H9 (cell line): ENCODE results near the gene BSN. TPM values are rescaled to one million over a fixed set of nuclear protein-coding genes. Genes with fewer than 3 reads are reported as not detected.

Experiments
- DNase-seq: peaks from one replicate; pipeline ENCODE4 v3.0.0-alpha.2; 2017
- H2AFZ ChIP-seq: one replicate; pipeline ENCODE4 v1.6.1; 2013; ENCODE audit warnings: mild to moderate bottlenecking, low read length, control low read depth, moderate library complexity
- H2AK5ac ChIP-seq: 2 replicates; pipeline ENCODE4 v1.6.1; 2013; ENCODE audit warnings: low read length, control low read depth, mixed read lengths; ENCODE audit not compliant: insufficient read length
- H2BK120ac ChIP-seq: one replicate; pipeline ENCODE4 v1.6.1; 2013; ENCODE audit warnings: low read depth, mild to moderate bottlenecking, low read length, control low read depth, inconsistent platforms; ENCODE audit not compliant: poor library complexity, severe bottlenecking
- H2BK12ac ChIP-seq: 2 replicates; pipeline ENCODE4 v1.6.1; 2013; ENCODE audit warnings: low read length, control low read depth, mixed read lengths, low read depth; ENCODE audit not compliant: insufficient read length
- H2BK15ac ChIP-seq: 2 replicates; pipeline ENCODE4 v1.6.1; 2013; ENCODE audit warnings: low read depth, low read length, control low read depth
- H2BK20ac ChIP-seq: one replicate; pipeline ENCODE4 v1.6.1; 2013; ENCODE audit warnings: low read depth, mild to moderate bottlenecking, low read length, control low read depth, inconsistent platforms; ENCODE audit not compliant: poor library complexity, severe bottlenecking
- H2BK5ac ChIP-seq: 2 replicates; pipeline ENCODE4 v1.6.1; 2013; ENCODE audit warnings: low read length, control low read depth, mixed read lengths; ENCODE audit not compliant: insufficient read length
- H3K14ac ChIP-seq: 2 replicates; pipeline ENCODE4 v1.6.1; 2013; ENCODE audit warnings: low read length, control low read depth; ENCODE audit not compliant: insufficient read depth
- H3K18ac ChIP-seq: 2 replicates; pipeline ENCODE4 v1.6.1; 2013; ENCODE audit warnings: low read depth, mild to moderate bottlenecking, mixed read lengths, low read length, control low read depth; ENCODE audit not compliant: insufficient read length
- H3K23ac ChIP-seq: 2 replicates; pipeline ENCODE4 v1.6.1; 2013; ENCODE audit warnings: low read length, control low read depth, mixed read lengths, low read depth; ENCODE audit not compliant: insufficient read length
- H3K23me2 ChIP-seq: 2 replicates; pipeline ENCODE4 v1.6.1; 2013; ENCODE audit warnings: low read depth, mild to moderate bottlenecking, mixed read lengths, low read length, control low read depth; ENCODE audit not compliant: insufficient read length, poor library complexity, severe bottlenecking
- H3K27ac ChIP-seq: 2 replicates; pipeline ENCODE4 v1.5.1; 2013; ENCODE audit warnings: low read length, control low read depth, mixed read lengths, low read depth; ENCODE audit not compliant: insufficient read length
- H3K27me3 ChIP-seq: 2 replicates; pipeline ENCODE4 v1.6.1; 2013; ENCODE audit warnings: low read length, control low read depth, inconsistent platforms; ENCODE audit not compliant: insufficient read depth
- H3K4ac ChIP-seq: 2 replicates; pipeline ENCODE4 v1.6.1; 2013; ENCODE audit warnings: low read depth, mild to moderate bottlenecking, control low read depth, inconsistent platforms, low read length, moderate library complexity
- H3K4me1 ChIP-seq: 2 replicates; pipeline ENCODE4 v1.6.1; 2013; ENCODE audit warnings: low read length, control low read depth, inconsistent platforms; ENCODE audit not compliant: insufficient read depth
- H3K4me2 ChIP-seq: 2 replicates; pipeline ENCODE4 v1.6.1; 2013; ENCODE audit warnings: low read length, control low read depth, mixed read lengths; ENCODE audit not compliant: insufficient read length, insufficient read depth
- H3K56ac ChIP-seq: 2 replicates; pipeline ENCODE4 v1.6.1; 2013; ENCODE audit warnings: low read depth, mild to moderate bottlenecking, mixed read lengths, low read length, control low read depth; ENCODE audit not compliant: insufficient read length
- H3K79me1 ChIP-seq: 2 replicates; pipeline ENCODE4 v1.6.1; 2013; ENCODE audit warnings: low read depth, mild to moderate bottlenecking, moderate library complexity, low read length, control low read depth, inconsistent platforms; ENCODE audit not compliant: insufficient read depth, poor library complexity, severe bottlenecking
- H3K79me2 ChIP-seq: 2 replicates; pipeline ENCODE4 v1.6.1; 2013; ENCODE audit warnings: low read length, control low read depth, inconsistent platforms; ENCODE audit not compliant: insufficient read depth
- H3K9ac ChIP-seq: 2 replicates; pipeline ENCODE4 v1.6.1; 2013; ENCODE audit warnings: low read length, control low read depth, mixed read lengths; ENCODE audit not compliant: insufficient read length; ENCODE audit errors: extremely low read depth
- H3K9me3 ChIP-seq: one replicate; pipeline ENCODE4 v1.6.1; 2013; ENCODE audit warnings: low read depth, low read length, inconsistent platforms; ENCODE audit not compliant: control insufficient read depth
- H3T11ph ChIP-seq: one replicate; pipeline ENCODE4 v1.6.1; 2013; ENCODE audit warnings: mild to moderate bottlenecking, low read length, control low read depth, inconsistent platforms
- H4K20me1 ChIP-seq: one replicate; pipeline ENCODE4 v1.6.1; 2013; ENCODE audit not compliant: control insufficient read depth, insufficient read length, insufficient read depth
- H4K5ac ChIP-seq: 2 replicates; pipeline ENCODE4 v1.6.1; 2013; ENCODE audit warnings: low read depth, mild to moderate bottlenecking, mixed read lengths, low read length, control low read depth; ENCODE audit not compliant: insufficient read length
- H4K8ac ChIP-seq: replicated peaks from 2 replicates; pipeline ENCODE4 v1.6.1; 2013; ENCODE audit warnings: low read length, control low read depth, mixed read lengths, low read depth; ENCODE audit not compliant: insufficient read length
- H4K91ac ChIP-seq: 2 replicates; pipeline ENCODE4 v1.6.1; 2013; ENCODE audit warnings: low read depth, mild to moderate bottlenecking, moderate library complexity, mixed read lengths, low read length, control low read depth; ENCODE audit not compliant: insufficient read length
- H3K27ac Mint-ChIP-seq, 3 experiments: 2 replicates in 2 of 3; 3 replicates in 1 of 3; pipeline ENCODE4 v1.8.0; 2020 to 2021; ENCODE audit warnings: mixed read lengths in 3 of 3, mild to moderate bottlenecking in 1 of 3, moderate library complexity in 1 of 3
- H3K27me3 Mint-ChIP-seq: 2 replicates; pipeline ENCODE4 v1.8.0; 2021; ENCODE audit warnings: low read depth, mild to moderate bottlenecking, moderate library complexity, mixed read lengths
- H3K36me3 Mint-ChIP-seq, 3 experiments: 2 replicates in 2 of 3; 3 replicates in 1 of 3; pipeline ENCODE4 v1.8.0; 2020 to 2021; ENCODE audit warnings: low read depth in 3 of 3, mixed read lengths in 3 of 3; ENCODE audit not compliant: insufficient read depth in 1 of 3
- H3K4me1 Mint-ChIP-seq, 2 experiments: 2 replicates each; pipeline ENCODE4 v1.8.0; 2020; ENCODE audit warnings: mixed read lengths in 2 of 2
- H3K4me3 Mint-ChIP-seq, 2 experiments: 2 replicates in 1 of 2; 3 replicates in 1 of 2; pipeline ENCODE4 v1.8.0; 2020 to 2021; ENCODE audit warnings: mild to moderate bottlenecking in 2 of 2, mixed read lengths in 2 of 2, moderate library complexity in 1 of 2
- H3K9me3 Mint-ChIP-seq, 2 experiments: 2 replicates in 1 of 2; 3 replicates in 1 of 2; pipeline ENCODE4 v1.8.0; 2020; ENCODE audit warnings: mild to moderate bottlenecking in 2 of 2, mixed read lengths in 2 of 2, moderate library complexity in 1 of 2
- WGBS: extraction: QIAGEN DNeasy Blood & Tissue Kit; methylation state at CpG from one replicate; pipeline ENCODE4 v1.1.7; 2013; ENCODE audit warnings: missing lambda C conversion rate, low lambda C conversion rate, mixed read lengths; ENCODE audit not compliant: insufficient read length; ENCODE audit errors: extremely low coverage; 5-methylcytosine and 5-hydroxymethylcytosine counted together
- total RNA-seq: library from RNA; stranded (reverse); gene quantifications from 2 replicates; pipeline ENCODE4 v1.2.1, GENCODE V29; 2021
- TF ChIP-seq, protein P1 (sequence below): fragments of 200-600 bp; sonication (generic); conservative IDR thresholded peaks from 3 replicates; pipeline ENCODE4 v1.8.0; 2021; ENCODE audit warnings: antibody characterized with exemption, mild to moderate bottlenecking

BSN gene
- total RNA-seq, 1 experiment from 2014 or later: 2.4 TPM

DNA sequence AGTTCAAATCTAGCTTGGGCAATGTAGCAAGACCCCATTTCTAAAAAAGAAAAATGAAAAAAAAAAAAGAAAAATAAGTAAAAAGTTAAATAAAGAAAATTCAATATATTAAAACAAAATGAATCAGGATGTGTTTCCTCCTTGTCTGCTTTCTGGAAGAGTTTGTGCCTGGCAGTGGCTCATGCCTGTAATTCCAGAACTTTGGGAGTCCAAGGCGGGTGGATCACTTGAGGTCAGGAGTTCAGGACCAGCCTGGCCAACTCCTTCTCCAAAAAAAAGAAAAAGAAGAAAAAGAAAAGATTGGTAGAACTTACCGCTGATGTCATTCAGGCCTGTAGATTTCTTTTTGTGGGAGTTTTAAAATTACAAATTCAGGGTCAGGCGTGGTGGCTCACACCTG, 47.4 kb upstream of the BSN start:
- H3K4me1 Mint-ChIP-seq: no peaks in the 10 kb centered on the region
- no peaks in the 10 kb centered on the region for H3K27me3 ChIP-seq
- no peak overlapping the region for H3K27ac Mint-ChIP-seq
- no peak for DNase-seq
- H3K4ac ChIP-seq: no peak overlapping the region
- H3K27ac ChIP-seq: no peak overlapping the region
- peaks cover 7% of the 10 kb centered on the region for H3K79me1 ChIP-seq
- no peak overlapping the region for H2BK5ac ChIP-seq
- H3K14ac ChIP-seq: no peak overlapping the region
- H2AFZ ChIP-seq: no peak overlapping the region
- no peak overlapping the region for H4K8ac ChIP-seq
- H3K4me3 Mint-ChIP-seq: no peak overlapping the region
- no peak overlapping the region for H2BK12ac ChIP-seq
- H3K4me2 ChIP-seq: no peak overlapping the region
- H3K9me3 ChIP-seq: no peaks in the 10 kb centered on the region
- no peak overlapping the region for H2BK20ac ChIP-seq
- H3K27me3 Mint-ChIP-seq: no peaks in the 10 kb centered on the region
- TF ChIP-seq, protein P1, sequence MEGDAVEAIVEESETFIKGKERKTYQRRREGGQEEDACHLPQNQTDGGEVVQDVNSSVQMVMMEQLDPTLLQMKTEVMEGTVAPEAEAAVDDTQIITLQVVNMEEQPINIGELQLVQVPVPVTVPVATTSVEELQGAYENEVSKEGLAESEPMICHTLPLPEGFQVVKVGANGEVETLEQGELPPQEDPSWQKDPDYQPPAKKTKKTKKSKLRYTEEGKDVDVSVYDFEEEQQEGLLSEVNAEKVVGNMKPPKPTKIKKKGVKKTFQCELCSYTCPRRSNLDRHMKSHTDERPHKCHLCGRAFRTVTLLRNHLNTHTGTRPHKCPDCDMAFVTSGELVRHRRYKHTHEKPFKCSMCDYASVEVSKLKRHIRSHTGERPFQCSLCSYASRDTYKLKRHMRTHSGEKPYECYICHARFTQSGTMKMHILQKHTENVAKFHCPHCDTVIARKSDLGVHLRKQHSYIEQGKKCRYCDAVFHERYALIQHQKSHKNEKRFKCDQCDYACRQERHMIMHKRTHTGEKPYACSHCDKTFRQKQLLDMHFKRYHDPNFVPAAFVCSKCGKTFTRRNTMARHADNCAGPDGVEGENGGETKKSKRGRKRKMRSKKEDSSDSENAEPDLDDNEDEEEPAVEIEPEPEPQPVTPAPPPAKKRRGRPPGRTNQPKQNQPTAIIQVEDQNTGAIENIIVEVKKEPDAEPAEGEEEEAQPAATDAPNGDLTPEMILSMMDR: no peak
- no peaks in the 10 kb centered on the region for H4K20me1 ChIP-seq
- H3K9me3 Mint-ChIP-seq: no peaks in the 10 kb centered on the region
- no peak overlapping the region for H3T11ph ChIP-seq
- no peak overlapping the region for H2AK5ac ChIP-seq
- WGBS: no CpG with 5 or more reads among the region's 3 CpGs
- peaks cover 6 to 21% (median 21%) of the 10 kb centered on the region in 3 experiments; a peak in 6 of 7 replicates for H3K36me3 Mint-ChIP-seq
- no peak overlapping the region for H2BK120ac ChIP-seq
- peaks cover 5% of the 10 kb centered on the region; the same call in 1 of the 2 replicates for H3K79me2 ChIP-seq
- no peak overlapping the region for H3K9ac ChIP-seq
- H4K91ac ChIP-seq: no peak overlapping the region
- no peak overlapping the region for H3K18ac ChIP-seq
- H3K4me1 ChIP-seq: no peaks in the 10 kb centered on the region
- no peaks in the 10 kb centered on the region for H3K23me2 ChIP-seq
- no peak overlapping the region for H4K5ac ChIP-seq
- no peak overlapping the region for H2BK15ac ChIP-seq
- no peak overlapping the region for H3K23ac ChIP-seq
- H3K56ac ChIP-seq: no peak overlapping the region
